ENCODE measurements around the gene STMN1.

The STMN1 gene

GRCh38 chr1:25869909-25870606, 36.2 kb downstream of the STMN1 start:
- no peak for DNase-seq (ENCODE audit: low spot score)

DNA sequence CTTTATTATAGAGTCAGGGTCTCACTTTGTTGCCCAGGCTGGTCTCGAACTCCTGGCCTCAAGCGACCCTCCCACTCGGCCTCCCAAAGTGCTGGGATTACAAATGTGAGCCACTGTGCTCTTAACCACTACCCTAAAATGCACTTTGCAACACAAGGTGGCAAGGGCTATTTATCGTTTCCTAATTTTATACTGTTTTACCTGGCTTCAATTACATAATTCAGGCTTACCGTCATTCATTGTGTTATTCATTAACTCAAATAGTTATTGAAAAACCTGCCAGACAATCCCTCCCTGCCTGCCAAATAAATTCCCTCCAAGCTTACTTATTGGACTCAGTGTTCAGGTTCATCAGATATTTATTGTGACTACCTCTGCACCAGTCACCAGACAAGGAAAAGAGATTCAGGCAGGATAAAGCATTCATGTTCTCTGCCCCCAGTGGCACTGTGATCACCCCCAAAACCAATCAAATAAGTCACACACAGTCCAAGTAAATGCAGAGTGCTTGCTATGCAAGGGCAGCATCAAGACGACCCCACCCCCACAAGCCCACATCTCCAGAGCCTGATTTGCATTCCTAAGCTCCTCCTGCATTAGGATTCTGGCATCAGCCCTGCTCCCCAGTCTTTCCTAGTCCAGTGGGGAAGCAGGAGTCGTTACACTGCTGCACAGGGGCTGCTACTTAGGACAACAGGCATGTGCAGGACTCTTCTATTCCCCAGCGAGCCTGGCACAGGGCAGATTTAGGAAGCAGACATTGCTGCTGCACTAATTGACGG, 38.8 kb downstream of the STMN1 start:
- DNase-seq (ENCODE audit: low spot score) = no peak

- DNase-seq (ENCODE audit: low spot score) = no peak
Observed at GRCh38 chr1:25866288-25866687, 39.9 kb downstream of the STMN1 start.

GRCh38 chr1:25864434-25864833, 41.8 kb downstream of the STMN1 start:
- DNase-seq (ENCODE audit: low spot score) = no peak

GRCh38 chr1:25863486-25864262, 42.5 kb downstream of the STMN1 start:
- DNase-seq (ENCODE audit: low spot score) = no peak

GRCh38 chr1:25862785-25863485, 43.3 kb downstream of the STMN1 start:
- no peak for DNase-seq (ENCODE audit: low spot score)

- no peak for DNase-seq (ENCODE audit: low spot score)
Observed at GRCh38 chr1:25861316-25862286, 44.6 kb downstream of the STMN1 start.

- DNase-seq (ENCODE audit: low spot score) = peak; percentile 81
Observed at GRCh38 chr1:25858906-25859789, 47.1 kb downstream of the STMN1 start, which contains the start of gene AUNIP. Gene AUNIP (minus strand): TSS chr1:25859457. CDS start chr1:25859357, 100 bp downstream.

DNA sequence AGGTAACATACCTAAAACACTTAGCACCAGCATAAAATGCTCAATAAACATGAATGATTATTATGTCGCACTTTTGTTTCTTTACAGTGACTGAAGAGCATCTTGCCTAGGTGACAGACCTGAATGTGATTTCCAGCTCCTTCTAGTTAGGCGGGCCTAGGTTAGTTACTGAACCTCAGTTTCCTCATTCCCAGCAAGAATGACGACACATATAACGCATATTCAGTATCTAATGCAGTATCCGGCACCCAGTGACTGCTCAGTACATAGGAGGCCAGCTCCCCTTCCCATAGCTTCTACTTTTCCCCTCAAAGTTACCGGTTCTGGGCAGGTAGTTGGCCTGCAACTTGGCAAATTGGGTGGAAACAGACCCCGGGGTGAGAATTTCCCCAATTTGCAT, 47.7 kb downstream of the STMN1 start:
- DNase-seq (ENCODE audit: low spot score) = no peak

DNA sequence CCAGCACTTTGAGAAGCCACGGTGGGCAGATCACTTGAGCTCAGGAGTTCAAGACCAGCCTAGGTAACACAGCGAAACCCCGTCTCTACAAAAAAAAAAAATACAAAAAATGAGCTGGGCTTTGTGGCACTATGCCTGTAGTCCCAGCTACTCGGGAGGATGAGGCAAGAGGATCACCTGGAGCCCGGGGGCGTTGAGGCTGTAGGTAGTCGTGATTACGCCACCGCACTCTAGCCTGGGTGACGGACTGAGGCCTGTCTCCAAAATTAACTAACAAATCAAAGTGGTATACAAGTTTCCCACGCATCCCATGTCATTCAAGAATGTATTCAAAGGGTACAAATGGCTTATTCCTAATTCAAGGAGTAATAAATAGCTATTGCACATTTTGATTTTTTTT, 49.4 kb downstream of the STMN1 start:
- DNase-seq (ENCODE audit: low spot score) = no peak

DNA sequence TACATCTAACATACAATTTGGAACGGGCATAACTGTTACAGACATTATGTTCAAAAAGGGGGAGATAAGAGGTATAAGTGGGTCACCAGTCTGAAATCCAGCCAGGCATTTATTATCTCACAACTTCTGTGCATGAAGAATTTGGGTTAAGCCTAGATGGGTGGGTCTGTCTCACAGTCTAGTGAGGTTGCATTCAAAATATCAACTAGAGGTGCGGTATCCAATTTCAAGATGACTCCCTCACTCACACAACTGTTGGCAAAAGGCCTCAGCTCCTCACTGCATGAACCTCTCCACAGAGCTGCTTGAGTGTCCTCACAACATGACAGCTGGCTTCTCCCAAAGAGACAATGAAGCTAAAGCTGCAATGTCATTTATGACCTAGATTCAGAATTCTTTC, 51.7 kb downstream of the STMN1 start:
- no peak for DNase-seq (ENCODE audit: low spot score)

All from HuH-7.5 (cell line).